ENCODE measurements around the gene NKX2-1.

The NKX2-1 gene

DNA sequence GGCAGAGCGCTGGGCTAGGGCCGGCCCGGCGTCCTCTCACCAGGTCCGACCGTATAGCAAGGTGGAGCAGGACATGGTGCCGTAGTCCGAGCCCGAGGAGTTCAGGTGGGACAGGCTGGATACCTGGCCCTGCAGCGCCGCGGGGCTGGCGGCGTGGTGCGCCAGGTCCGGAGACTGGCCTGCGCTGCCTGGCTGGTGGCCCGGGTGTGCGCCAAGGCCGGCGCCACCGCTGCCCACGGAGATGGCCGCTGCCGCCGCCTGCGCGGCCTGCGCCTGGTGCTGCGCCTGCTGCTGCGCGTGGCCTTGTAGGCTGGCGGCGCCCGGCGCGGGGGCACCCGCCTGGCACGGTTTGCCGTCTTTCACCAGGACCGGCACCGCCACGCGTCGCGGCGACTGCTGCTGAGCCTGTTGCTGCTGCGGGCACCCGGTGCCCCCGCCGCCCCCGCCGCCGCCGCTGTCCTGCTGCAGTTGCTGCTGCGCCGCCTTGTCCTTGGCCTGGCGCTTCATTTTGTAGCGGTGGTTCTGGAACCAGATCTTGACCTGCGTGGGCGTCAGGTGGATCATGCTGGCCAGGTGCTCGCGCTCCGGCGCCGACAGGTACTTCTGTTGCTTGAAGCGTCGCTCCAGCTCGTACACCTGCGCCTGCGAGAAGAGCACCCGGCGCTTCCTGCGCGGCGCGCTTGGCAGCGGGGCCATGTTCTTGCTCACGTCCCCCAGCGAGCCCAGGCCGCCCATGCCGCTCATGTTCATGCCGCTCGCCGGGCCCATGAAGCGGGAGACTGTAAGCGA, 2.6 kb downstream of the NKX2-1 start:
- DNase-seq (ENCODE audit: low spot score) = no peak

- DNase-seq (ENCODE audit: low spot score) = no peak
These were observed 3.3 kb downstream of the NKX2-1 start for GRCh38 chr14:36516719-36517241.

DNA sequence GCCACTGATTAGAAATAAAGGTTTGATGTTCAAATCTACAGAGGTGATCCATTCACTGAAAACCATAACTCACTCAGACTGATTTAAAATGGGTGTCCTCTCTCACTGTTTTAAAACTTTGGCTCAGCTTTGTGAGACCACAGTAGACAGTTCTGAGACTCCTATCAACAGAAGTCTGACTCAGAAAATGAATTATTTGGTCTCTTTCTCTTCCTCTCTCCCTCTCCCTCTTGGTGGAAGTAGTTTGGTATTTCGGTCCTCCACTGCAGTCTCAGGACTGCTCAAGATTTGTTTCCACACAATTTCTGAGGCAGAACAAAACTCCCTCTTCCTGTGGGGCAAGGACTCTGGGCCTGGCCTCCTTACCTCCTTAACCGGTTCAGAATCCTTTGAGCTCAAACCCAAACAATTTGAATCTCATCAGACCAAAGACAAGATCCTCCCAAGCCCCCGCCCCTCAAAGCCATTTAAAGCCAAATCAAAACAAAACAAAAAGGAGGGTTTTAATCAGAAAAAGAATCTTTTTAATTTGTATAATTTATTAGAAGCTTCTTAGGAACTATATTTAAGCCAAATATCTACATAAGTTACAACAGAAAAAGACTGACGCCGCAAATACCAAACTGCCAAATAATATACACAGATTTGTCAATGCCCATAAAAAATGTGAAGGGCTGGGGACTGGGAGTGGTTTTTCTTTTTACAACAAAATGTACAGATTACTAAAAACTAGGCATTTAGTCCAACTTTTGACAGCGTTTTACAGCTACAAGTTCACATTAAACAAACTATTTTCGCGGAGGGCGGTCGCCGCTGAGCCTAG, 3.9 kb downstream of the NKX2-1 start:
- no peak for DNase-seq (ENCODE audit: low spot score)

GRCh38 chr14:36515105-36515593, 4.9 kb downstream of the NKX2-1 start:
- DNase-seq (ENCODE audit: low spot score) = no peak

GRCh38 chr14:36514278-36515104, 5.5 kb downstream of the NKX2-1 start:
- DNase-seq (ENCODE audit: low spot score) = no peak

DNA sequence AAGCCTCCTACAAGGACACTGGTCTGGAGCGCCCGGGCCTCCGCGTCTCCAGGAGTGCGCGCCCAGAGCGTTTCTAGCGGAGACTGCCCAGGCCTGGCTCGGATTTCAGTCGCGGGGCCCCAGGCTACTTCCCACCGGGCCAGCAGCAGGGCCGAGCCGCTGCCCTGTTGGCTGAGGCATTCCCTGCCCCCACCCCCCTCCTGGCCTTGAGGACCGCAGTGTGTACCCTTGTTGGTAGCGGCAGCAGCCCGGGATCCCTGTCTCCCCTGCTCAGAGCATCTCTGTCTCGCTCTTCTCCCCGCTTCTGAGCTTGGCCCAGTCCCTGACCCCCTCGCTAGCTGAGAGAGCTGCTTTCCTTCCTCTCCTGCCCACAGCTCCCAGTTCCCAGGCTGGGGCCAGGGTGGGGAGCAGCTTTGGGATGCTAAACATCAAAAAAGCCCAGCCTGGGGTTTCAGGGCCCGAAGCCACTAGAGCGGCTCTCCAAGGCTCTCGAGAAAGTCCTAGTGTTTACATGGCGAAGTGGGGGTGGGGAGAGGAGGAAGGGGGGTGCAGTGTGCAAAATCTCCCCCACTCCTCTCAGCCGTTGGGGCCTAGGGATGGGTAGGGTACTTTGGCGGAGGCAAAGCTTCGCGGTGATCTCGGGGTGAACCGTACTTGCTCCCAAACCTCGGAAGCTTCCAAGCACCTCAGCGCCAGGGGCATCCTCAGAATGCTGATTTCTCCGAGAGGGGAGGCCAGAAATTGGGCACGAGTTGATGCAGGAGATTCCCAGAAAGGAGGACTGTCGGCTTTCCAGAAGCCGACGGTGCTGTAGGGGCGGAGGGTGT, 6.4 kb downstream of the NKX2-1 start:
- DNase-seq (ENCODE audit: low spot score) = no peak

- no peak for DNase-seq (ENCODE audit: low spot score)
These were observed 7.0 kb downstream of the NKX2-1 start for GRCh38 chr14:36513012-36513420.

- no peak for DNase-seq (ENCODE audit: low spot score)
These were observed 7.4 kb downstream of the NKX2-1 start for GRCh38 chr14:36512585-36513003.

- no peak for DNase-seq (ENCODE audit: low spot score)
These were observed 7.9 kb downstream of the NKX2-1 start for GRCh38 chr14:36511981-36512584.

GRCh38 chr14:36510874-36511273, 9.2 kb downstream of the NKX2-1 start:
- no peak for DNase-seq (ENCODE audit: low spot score)

GRCh38 chr14:36510078-36510799, 9.8 kb downstream of the NKX2-1 start:
- DNase-seq (ENCODE audit: low spot score) = no peak

DNA sequence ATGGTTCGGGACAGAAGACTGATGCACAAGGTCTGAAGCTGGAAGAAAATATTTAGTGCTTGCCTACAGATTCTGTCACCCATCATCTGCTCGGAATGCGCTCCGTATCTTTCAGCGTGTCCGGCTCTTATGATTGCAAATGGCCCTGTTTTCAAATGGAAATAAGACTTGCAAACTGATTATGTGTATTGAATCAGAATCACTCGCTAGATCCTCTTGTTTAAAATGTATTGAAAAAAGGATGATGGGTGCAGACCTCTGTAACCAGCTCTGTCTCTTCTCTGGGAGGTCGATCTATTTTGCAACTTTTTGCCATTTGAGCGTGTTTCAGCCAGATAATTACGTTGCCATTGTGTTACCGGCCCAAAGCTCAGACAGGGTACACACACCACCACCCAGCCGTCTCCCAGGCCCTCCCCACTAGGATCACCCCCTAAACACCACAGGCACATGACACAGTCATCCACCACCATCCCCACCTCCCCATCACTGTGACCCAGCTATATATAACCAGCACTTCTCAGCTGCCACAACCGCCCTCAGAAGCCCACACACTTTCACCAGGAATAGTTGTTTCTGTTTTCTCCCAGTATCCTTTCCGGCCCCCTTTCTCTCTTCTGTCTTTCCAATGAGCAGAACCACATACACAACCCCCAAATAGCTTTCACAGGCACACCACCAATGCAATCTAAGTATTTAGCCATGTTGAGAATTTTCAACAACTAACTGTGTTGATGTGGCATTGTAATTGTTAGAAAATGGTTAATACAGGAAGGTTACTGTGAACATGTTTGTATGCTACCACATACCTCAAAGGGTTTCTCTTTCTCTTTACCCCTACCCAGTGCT, 10.7 kb downstream of the NKX2-1 start:
- DNase-seq (ENCODE audit: low spot score) = no peak

DNA sequence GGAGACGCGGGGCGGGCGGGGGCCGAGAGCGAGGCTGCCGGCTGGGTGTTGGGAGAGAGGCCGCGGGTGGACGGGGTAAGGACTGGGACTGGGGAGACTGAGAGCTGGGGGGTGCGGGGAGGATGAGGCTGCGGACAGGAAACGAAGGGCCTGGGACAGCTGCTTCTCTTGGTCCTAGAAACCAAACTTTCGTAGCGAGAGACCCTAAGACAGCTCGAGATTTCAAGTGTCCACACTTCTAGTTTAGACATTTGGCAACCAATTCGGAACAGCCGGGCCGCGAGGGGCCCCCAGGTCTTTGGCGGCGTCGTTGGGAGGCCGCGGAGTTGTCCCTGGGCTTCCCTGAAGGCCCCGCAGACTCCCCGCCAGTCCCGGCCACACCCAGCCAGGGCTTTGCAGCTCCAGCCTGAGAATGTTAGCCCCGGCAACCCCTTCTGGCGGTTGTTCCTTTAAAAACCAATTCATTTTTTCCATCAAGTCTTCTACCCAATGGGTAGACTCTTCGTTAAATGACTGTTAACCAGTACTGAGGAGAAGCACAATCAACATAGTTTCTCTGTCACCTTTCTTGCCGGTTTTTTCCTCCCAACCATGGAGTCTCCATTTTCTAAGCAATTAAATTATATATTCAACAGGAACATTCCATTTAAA, 11.5 kb downstream of the NKX2-1 start:
- DNase-seq (ENCODE audit: low spot score) = no peak

- DNase-seq (ENCODE audit: low spot score) = no peak
These were observed 12.1 kb downstream of the NKX2-1 start for GRCh38 chr14:36507847-36508417.

- DNase-seq (ENCODE audit: low spot score) = no peak
These were observed 13.1 kb downstream of the NKX2-1 start for GRCh38 chr14:36506732-36507614.

- DNase-seq (ENCODE audit: low spot score) = no peak
These were observed 13.9 kb downstream of the NKX2-1 start for GRCh38 chr14:36505892-36506731.
